Stomach (tissue), 9 donors: Measurements from ENCODE around the gene ZFP1. TPM values are rescaled to one million over a fixed set of nuclear protein-coding genes. Genes with fewer than 3 reads are reported as not detected.
"Not testable (repeated sequence)": the region's sequence is repeated elsewhere in the genome, so short reads cannot be mapped to it uniquely, and the experiment has no call there.

ENCODE experiments used
- DNase-seq, 2 donors: peaks; one replicate each; pipeline versions ENCODE4 v3.0.0 to v3.0.0-alpha.2; 2013 to 2019
- H3K27ac ChIP-seq, 5 donors: fragments of 200-600 bp in 4 of 5; sonication (generic) in 4 of 5; one replicate each; pipeline ENCODE4 v1.5.1; 2013 to 2019; ENCODE audit warnings: mild to moderate bottlenecking in 1 of 5, moderate library complexity in 1 of 5
- H3K27me3 ChIP-seq, 3 donors: fragments of 200-600 bp; sonication (generic); one replicate each; pipeline ENCODE4 v1.5.1; 2017 to 2019; ENCODE audit warnings: mixed run types in 1 of 3
- H3K36me3 ChIP-seq, 4 donors: fragments of 200-600 bp; sonication (generic); 1 replicate in 3 of 4; 2 replicates in 1 of 4; pipeline ENCODE4 v1.5.1; 2016 to 2019
- H3K4me1 ChIP-seq, 4 donors: fragments of 200-600 bp; sonication (generic); one replicate each; pipeline ENCODE4 v1.5.1; 2016 to 2019
- H3K4me3 ChIP-seq, 4 donors: fragments of 200-600 bp; sonication (generic) in 3 of 4; one replicate each; pipeline ENCODE4 v1.5.1; 2016 to 2019; ENCODE audit warnings: mild to moderate bottlenecking in 1 of 4
- H3K9me3 ChIP-seq, 4 donors: fragments of 200-600 bp; sonication (generic); one replicate each; pipeline ENCODE4 v1.5.1; 2016 to 2019
- EP300 ChIP-seq: sonication (generic); formaldehyde crosslinking; IDR thresholded peaks from one replicate; pipeline ENCODE4 v1.6.1; 2017; ENCODE audit warnings: antibody characterized with exemption
- POLR2A ChIP-seq, 4 donors: fragments of 450-650 bp; IDR thresholded peaks; one replicate each; pipeline ENCODE4 v1.6.1; 2016; ENCODE audit warnings: antibody characterized with exemption in 4 of 4, control low read depth in 2 of 4, mild to moderate bottlenecking in 1 of 4, moderate library complexity in 1 of 4
- POLR2AphosphoS5 ChIP-seq, 3 donors: sonication (generic); formaldehyde crosslinking; IDR thresholded peaks; one replicate each; pipeline ENCODE4 v1.6.1; 2016; ENCODE audit warnings: antibody characterized with exemption in 3 of 3
- WGBS, 5 donors: extraction: QIAGEN DNeasy Blood & Tissue Kit in 3 of 5; methylation state at CpG; one replicate each; pipeline versions ENCODE4 v1.1.5 to v1.1.7; 2013 to 2018; 5-methylcytosine and 5-hydroxymethylcytosine counted together
- intact Hi-C: fragments of 100-400 bp; cut with DNase I; formaldehyde crosslinking; loops from one replicate; pipeline ENCODE4 v1.15.1; 2023; ENCODE audit warnings: low total_unique reads
- polyA plus RNA-seq, 3 donors: library from polyadenylated mRNA; stranded (reverse); fragments of 200-250 nt; gene quantifications; one replicate each; pipeline ENCODE4 v1.2.3, GENCODE V29; 2013
- total RNA-seq, 5 donors: library from RNA; depleted of rRNA; stranded (reverse); fragments of >200 nt; gene quantifications; one replicate each; pipeline versions ENCODE4 v1.1.0 to v1.2.3, GENCODE V29; 2014 to 2016
- TF ChIP-seq, protein P1 (sequence below), 7 experiments: fragments of 450-650 bp in 4 of 7; fragments of 200-600 bp in 3 of 7; sonication (generic) in 3 of 7; IDR thresholded peaks; one replicate each; pipeline ENCODE4 v1.5.1; 2016 to 2019; ENCODE audit warnings: antibody characterized with exemption in 7 of 7, control low read depth in 2 of 7, mild to moderate bottlenecking in 1 of 7
- donor health status: healthy with polysubstance abuse.
- donor health status: Bipolar disorder and iron deficiency.
- donor health status: healthy.

Gene ZFP1
- total and polyA plus RNA-seq, 8 donors, result 2.7 to 29.2 (median 5.2) TPM; not detected in 1

DNA sequence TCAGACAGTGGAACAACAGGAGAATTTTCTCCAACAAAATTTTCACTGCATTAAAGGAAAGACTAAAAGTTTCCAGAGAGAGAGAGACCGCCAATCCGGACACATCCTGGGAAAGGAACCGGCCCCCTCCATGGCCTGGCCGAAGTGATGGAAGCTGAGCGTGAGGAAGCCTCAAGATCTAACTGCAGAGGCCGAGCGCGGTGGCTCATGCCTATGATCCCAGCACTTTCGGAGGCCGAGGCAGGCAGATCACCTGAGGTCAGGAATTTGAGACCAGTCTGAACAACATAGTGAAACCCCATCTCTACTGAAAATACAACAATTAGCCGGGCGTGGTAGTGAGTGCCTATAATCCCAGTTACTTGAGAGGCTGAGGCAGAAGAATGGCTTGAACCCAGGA, 54.8 kb downstream of the ZFP1 start:
- Histone ChIP-seq H3K4me3 (no peak overlapping the region), H3K9me3 (no peaks in the 10 kb centered on the region), H3K27ac (no peak overlapping the region), H3K4me1 (peaks cover 0 to 10% (median 5%) of the 10 kb centered on the region in 4 donors), H3K36me3 (no peaks in the 10 kb centered on the region), H3K27me3 (peaks cover 0 to 24% (median 4%) of the 10 kb centered on the region in 3 donors)
- WGBS, 5 donors, result 91 to 93% (median 91%) methylated on average over 12 of the region's 12 CpGs
- intact Hi-C loops, result loop anchor here (10.0 kb wide), 1 partner anchor 192 kb away; no protein-coding TSS in a partner anchor
- TF ChIP-seq POLR2A (IDR thresholded peaks at IDR 0.05) (no peak), POLR2AphosphoS5 (IDR thresholded peaks at IDR 0.05) (no peak), EP300 (no peak)
- no peak for DNase-seq

DNA sequence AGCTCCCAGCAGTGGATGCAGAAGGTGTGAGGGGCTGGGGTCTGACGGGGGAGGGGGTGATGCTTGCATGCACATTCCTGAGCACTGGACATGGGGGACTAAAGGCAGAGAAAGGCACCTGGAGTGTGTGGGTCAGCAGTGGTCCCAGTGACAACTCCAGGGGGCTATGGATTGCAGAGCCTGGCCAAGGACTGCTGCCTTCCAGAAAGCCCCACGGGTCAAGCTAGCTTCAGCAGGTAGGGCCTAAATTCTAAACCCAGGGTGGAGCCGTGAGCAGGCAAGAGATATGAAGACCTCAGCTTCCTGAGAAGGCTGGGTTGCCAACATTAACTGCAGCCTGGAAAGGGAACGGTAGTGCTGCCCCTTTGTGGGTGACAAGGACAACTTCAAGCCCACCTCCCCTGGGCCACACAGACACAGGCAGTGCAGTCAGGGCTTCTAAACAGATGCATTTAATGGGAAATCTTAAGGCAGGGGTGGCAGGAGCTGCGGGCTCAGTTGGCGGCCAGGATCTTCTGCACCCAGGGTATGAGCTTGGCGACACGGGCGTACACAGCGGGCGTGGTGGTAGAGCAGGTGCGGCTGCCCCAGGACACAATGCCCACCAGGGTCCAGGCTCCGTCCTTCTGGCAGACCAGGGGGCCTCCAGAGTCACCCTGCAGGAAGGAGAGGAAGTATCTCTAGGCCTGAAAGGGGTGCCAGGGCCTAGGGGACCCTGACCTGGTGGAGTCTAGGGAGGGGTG, 55.5 kb downstream of the ZFP1 start:
- intact Hi-C loops, result loop anchor here (10.0 kb wide), 1 partner anchor 191 kb away; no protein-coding TSS in a partner anchor
- no peaks in the 10 kb centered on the region for H3K9me3 ChIP-seq
- H3K36me3 ChIP-seq, result no peaks in the 10 kb centered on the region
- WGBS, 5 donors, result 60 to 72% (median 69%) methylated on average over 13 of the region's 13 CpGs
- no peak overlapping the region for H3K27ac ChIP-seq
- no peak for DNase-seq
- no peak overlapping the region for H3K4me3 ChIP-seq
- H3K27me3 ChIP-seq, result peaks cover 0 to 21% (median 0%) of the 10 kb centered on the region in 3 donors
- peaks cover 0 to 7% (median 3%) of the 10 kb centered on the region in 4 donors for H3K4me1 ChIP-seq
- TF ChIP-seq POLR2AphosphoS5 (IDR thresholded peaks at IDR 0.05) (no peak), POLR2A (IDR thresholded peaks at IDR 0.05) (no peak)
- TF ChIP-seq, protein P1, sequence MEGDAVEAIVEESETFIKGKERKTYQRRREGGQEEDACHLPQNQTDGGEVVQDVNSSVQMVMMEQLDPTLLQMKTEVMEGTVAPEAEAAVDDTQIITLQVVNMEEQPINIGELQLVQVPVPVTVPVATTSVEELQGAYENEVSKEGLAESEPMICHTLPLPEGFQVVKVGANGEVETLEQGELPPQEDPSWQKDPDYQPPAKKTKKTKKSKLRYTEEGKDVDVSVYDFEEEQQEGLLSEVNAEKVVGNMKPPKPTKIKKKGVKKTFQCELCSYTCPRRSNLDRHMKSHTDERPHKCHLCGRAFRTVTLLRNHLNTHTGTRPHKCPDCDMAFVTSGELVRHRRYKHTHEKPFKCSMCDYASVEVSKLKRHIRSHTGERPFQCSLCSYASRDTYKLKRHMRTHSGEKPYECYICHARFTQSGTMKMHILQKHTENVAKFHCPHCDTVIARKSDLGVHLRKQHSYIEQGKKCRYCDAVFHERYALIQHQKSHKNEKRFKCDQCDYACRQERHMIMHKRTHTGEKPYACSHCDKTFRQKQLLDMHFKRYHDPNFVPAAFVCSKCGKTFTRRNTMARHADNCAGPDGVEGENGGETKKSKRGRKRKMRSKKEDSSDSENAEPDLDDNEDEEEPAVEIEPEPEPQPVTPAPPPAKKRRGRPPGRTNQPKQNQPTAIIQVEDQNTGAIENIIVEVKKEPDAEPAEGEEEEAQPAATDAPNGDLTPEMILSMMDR (IDR thresholded peaks at IDR 0.05), result no peak

DNA sequence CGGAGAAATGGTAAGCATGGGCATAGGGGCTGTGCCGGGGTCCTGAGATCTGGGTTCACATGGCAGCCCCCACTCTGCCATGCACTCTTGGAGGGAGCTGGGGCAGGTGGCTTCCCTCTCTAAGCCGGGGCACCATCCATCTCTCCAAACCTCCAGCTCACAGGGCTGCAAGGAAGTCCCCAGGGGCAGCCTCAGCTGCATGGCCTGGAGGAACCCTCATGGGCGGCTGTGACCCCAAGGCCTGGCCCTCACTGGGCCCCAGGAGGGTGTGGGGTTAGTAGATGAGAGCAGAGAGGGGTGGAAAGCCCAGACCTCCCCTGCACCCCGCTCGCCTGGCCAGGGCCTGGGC, 56.1 kb downstream of the ZFP1 start:
- no peak for DNase-seq
- peaks cover 0 to 4% (median 1%) of the 10 kb centered on the region in 4 donors for H3K4me1 ChIP-seq
- no peak overlapping the region for H3K4me3 ChIP-seq
- H3K27ac ChIP-seq, result no peak overlapping the region
- TF ChIP-seq EP300 (no peak), POLR2AphosphoS5 (IDR thresholded peaks at IDR 0.05) (no peak), POLR2A (IDR thresholded peaks at IDR 0.05) (no peak)
- TF ChIP-seq, protein P1 (IDR thresholded peaks at IDR 0.05), result no peak
- H3K9me3 ChIP-seq, result no peaks in the 10 kb centered on the region
- H3K36me3 ChIP-seq, result no peaks in the 10 kb centered on the region
- intact Hi-C loops, result loop anchor here (10.0 kb wide), 1 partner anchor 190 kb away; no protein-coding TSS in a partner anchor
- peaks cover 0 to 21% (median 0%) of the 10 kb centered on the region in 3 donors for H3K27me3 ChIP-seq
- WGBS, 5 donors, result 90 to 100% (median 94%) methylated on average over 2 to 6 of the region's 6 CpGs; no CpG with 5 or more reads in 1 of the 5 donors

DNA sequence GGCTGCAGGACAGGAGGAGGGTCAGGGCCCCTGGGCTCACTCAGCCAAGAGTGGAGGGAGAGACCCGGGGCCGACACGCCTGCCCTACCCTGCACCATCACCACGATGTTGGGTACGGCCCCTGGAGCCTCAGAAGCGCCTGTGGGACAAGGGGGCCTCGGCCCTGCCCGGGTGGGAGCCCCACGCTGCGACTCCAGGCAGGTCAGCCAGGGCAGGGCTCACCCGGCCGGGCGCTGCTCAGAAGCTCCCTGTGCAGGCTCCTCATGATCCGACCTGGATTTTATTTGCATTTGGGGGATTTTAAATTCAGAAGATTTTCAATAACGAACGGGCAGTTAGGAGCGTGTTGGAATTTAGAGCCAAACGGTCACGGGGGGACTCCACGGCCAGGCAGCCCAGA, 56.6 kb downstream of the ZFP1 start:
- H3K27me3 ChIP-seq, result peaks cover 0 to 21% (median 0%) of the 10 kb centered on the region in 3 donors
- WGBS, 5 donors, result no CpG with 5 or more reads among the region's 20 CpGs
- intact Hi-C loops, result loop anchor here (10.0 kb wide), 1 partner anchor 190 kb away; no protein-coding TSS in a partner anchor
- H3K9me3 ChIP-seq, H3K4me1 ChIP-seq, H3K4me3 ChIP-seq, H3K36me3 ChIP-seq, H3K27ac ChIP-seq, DNase-seq: not testable (repeated sequence)

DNA sequence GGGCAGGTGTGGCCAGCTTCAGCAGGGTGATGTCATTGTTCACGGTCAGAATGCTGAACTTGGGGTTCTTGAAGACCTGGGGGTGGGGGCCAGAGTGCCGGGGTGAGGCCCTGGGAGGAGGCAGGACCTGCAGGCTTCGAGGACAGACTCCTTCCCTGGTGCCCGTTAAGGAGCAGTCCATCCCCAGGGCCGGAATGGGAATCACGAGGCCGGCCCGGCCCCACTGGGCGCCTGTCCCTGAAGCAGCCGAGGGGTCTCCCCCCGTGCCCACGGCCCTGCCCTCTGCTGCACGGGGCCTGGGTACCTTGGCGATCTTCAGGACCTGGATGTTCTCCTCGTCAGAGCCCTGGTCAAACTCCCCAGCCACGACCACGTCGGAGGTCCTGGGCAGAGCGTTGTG, 57.1 kb downstream of the ZFP1 start:
- not testable (repeated sequence) for H3K27ac ChIP-seq, H3K4me3 ChIP-seq, DNase-seq, H3K9me3 ChIP-seq, H3K36me3 ChIP-seq, H3K4me1 ChIP-seq
- WGBS, 5 donors, result 90 to 93% methylated on average over 2 to 4 of the region's 19 CpGs; no CpG with 5 or more reads in 3 of the 5 donors
- intact Hi-C loops, result loop anchor here (10.0 kb wide), 1 partner anchor 189 kb away; no protein-coding TSS in a partner anchor
- H3K27me3 ChIP-seq, result peaks cover 0 to 17% (median 0%) of the 10 kb centered on the region in 3 donors

DNA sequence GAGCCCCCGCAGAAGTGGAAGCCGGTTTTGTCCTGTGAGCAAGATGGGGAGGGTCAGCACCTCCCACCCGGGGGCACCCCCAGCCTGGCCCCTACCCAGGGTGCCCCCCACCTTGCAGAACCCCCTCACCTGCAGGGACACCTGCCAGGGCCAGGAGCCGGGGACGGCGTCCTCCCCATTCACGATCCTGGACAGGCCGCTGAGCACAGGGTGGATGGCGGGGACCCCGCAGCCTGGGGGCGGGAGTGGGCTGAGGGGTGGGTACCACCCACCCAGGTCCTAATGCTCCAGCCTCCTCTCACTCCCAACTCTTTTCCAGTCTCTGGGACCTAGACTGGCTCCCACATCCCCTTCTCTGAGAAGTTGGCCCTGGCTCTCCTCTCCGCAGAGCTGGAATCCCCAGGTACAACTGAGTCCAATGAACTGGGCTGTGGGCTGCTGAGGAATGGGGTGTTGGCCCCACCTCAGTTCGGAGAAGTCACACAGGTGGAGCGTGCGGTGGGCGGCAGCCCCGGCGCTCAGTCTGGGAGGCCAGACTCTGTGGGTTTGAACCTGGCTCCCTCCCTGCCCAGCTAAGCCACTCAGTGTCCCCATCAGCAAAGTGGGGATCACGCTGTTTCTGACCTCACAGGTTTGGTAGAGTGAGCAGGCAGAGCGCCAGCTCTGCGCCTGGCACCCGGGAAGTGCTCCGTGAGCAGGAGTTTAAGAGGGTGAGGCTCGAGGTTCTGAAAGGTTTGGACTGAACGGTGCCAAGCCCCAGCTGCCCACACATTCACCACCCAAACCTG, 57.8 kb downstream of the ZFP1 start:
- not testable (repeated sequence) for H3K9me3 ChIP-seq, H3K4me1 ChIP-seq, H3K36me3 ChIP-seq, DNase-seq, H3K4me3 ChIP-seq, H3K27ac ChIP-seq
- 58 to 85% (median 68%) methylated on average over 11 to 19 of the region's 25 CpGs for WGBS, 5 donors
- H3K27me3 ChIP-seq, result peaks cover 0 to 10% (median 0%) of the 10 kb centered on the region in 3 donors
- intact Hi-C loops, result loop anchor here (10.0 kb wide), 1 partner anchor 189 kb away; no protein-coding TSS in a partner anchor
